Loucy (cell line): Measurements from ENCODE around the gene METRNL.

Experiments
- H2AFZ ChIP-seq: fragments of 200-600 bp; sonication (generic); 2 replicates; pipeline ENCODE4 v1.6.0; 2016; ENCODE audit warnings: antibody characterized with exemption, mild to moderate bottlenecking, low read length, moderate library complexity
- H3F3A ChIP-seq: fragments of 200-600 bp; 2 replicates; pipeline ENCODE4 v1.6.0; 2016; ENCODE audit warnings: antibody characterized with exemption, low read depth, mild to moderate bottlenecking
- H3K27me3 ChIP-seq: fragments of 200-600 bp; sonication (generic); 2 replicates; pipeline ENCODE4 v1.6.1; 2014; ENCODE audit warnings: low read length, mild to moderate bottlenecking; ENCODE audit not compliant: insufficient read depth, poor library complexity, severe bottlenecking
- H3K36me3 ChIP-seq: fragments of 200-600 bp; sonication (generic); 2 replicates; pipeline ENCODE4 v1.6.1; 2016; ENCODE audit warnings: low read length; ENCODE audit not compliant: insufficient read depth
- H3K4me1 ChIP-seq: fragments of 200-600 bp; sonication (generic); 2 replicates; pipeline ENCODE4 v1.5.1; 2014; ENCODE audit warnings: low read length, mild to moderate bottlenecking; ENCODE audit not compliant: insufficient read depth, poor library complexity, severe bottlenecking
- H3K4me2 ChIP-seq: fragments of 200-600 bp; sonication (generic); 2 replicates; pipeline ENCODE4 v1.6.0; 2014; ENCODE audit warnings: antibody characterized with exemption, low read length, low read depth, mild to moderate bottlenecking; ENCODE audit not compliant: poor library complexity, severe bottlenecking
- H3K4me3 ChIP-seq: fragments of 200-600 bp; sonication (generic); 2 replicates; pipeline ENCODE4 v1.5.1; 2014; ENCODE audit warnings: low read length, mild to moderate bottlenecking, mixed read lengths; ENCODE audit not compliant: poor library complexity, severe bottlenecking
- H3K79me2 ChIP-seq: fragments of 200-600 bp; sonication (generic); 2 replicates; pipeline ENCODE4 v1.6.1; 2014; ENCODE audit warnings: low read length; ENCODE audit not compliant: insufficient read depth
- H3K9ac ChIP-seq: fragments of 200-600 bp; sonication (generic); 2 replicates; pipeline ENCODE4 v1.6.0; 2014; ENCODE audit warnings: mild to moderate bottlenecking, low read depth, low read length, moderate library complexity; ENCODE audit not compliant: poor library complexity, severe bottlenecking
- H3K9me2 ChIP-seq: fragments of 200-600 bp; sonication (generic); replicated peaks from 2 replicates; pipeline ENCODE4 v1.6.1; 2016; ENCODE audit warnings: low read depth, low read length, mixed read lengths
- H3K9me3 ChIP-seq: fragments of 200-600 bp; sonication (generic); 2 replicates; pipeline ENCODE4 v1.6.1; 2014; ENCODE audit warnings: mild to moderate bottlenecking, antibody characterized with exemption, low read length, low read depth; ENCODE audit not compliant: insufficient read depth
- H4K20me1 ChIP-seq: fragments of 200-600 bp; sonication (generic); 2 replicates; pipeline ENCODE4 v1.6.0; 2014; ENCODE audit warnings: antibody characterized with exemption, low read length, mild to moderate bottlenecking; ENCODE audit not compliant: insufficient read depth, poor library complexity, severe bottlenecking
- CTCF ChIP-seq: fragments of 200-600 bp; sonication (generic); conservative IDR thresholded peaks from 2 replicates; pipeline ENCODE4 v1.5.1; 2014; ENCODE audit warnings: mild to moderate bottlenecking, antibody characterized with exemption, low read length
- EZH2phosphoT487 ChIP-seq: fragments of 200-600 bp; IDR thresholded peaks from 2 replicates; pipeline ENCODE4 v1.6.1; 2018; ENCODE audit warnings: antibody characterized with exemption, mild to moderate bottlenecking, moderate library complexity, borderline replicate concordance

METRNL gene

GRCh38 chr17:83055911-83056582 is 23.4 kb upstream of the METRNL start:
- no peak overlapping the region for H3K4me3 ChIP-seq
- H3K79me2 ChIP-seq, result no peaks in the 10 kb centered on the region; the same call in 1 of the 2 replicates
- no peaks in the 10 kb centered on the region for H3K27me3 ChIP-seq
- H3K9me2 ChIP-seq, result no peaks in the 10 kb centered on the region
- TF ChIP-seq CTCF (no peak), EZH2phosphoT487 (no peak)
- no peaks in the 10 kb centered on the region for H3F3A ChIP-seq
- no peaks in the 10 kb centered on the region for H4K20me1 ChIP-seq
- no peak overlapping the region for H2AFZ ChIP-seq
- peaks cover 28% of the 10 kb centered on the region for H3K4me1 ChIP-seq
- H3K9ac ChIP-seq, result no peak overlapping the region
- H3K9me3 ChIP-seq, result no peaks in the 10 kb centered on the region
- no peak overlapping the region for H3K4me2 ChIP-seq
- no peaks in the 10 kb centered on the region for H3K36me3 ChIP-seq

GRCh38 chr17:83056583-83057396 is 22.6 kb upstream of the METRNL start:
- Histone ChIP-seq H3K9ac (no peak overlapping the region), H3K4me1 (peaks cover 24% of the 10 kb centered on the region), H2AFZ (no peak overlapping the region), H3K27me3 (no peaks in the 10 kb centered on the region), H3K9me3 (no peaks in the 10 kb centered on the region), H4K20me1 (no peaks in the 10 kb centered on the region), H3K9me2 (no peaks in the 10 kb centered on the region), H3K4me2 (no peak overlapping the region), H3K36me3 (no peaks in the 10 kb centered on the region), H3K4me3 (no peak overlapping the region), H3F3A (no peaks in the 10 kb centered on the region), H3K79me2 (no peaks in the 10 kb centered on the region)
- TF ChIP-seq EZH2phosphoT487, result no peak
- TF ChIP-seq CTCF, result no peak

- no peak overlapping the region for H2AFZ ChIP-seq
- TF ChIP-seq CTCF (no peak), EZH2phosphoT487 (no peak)
Measured at GRCh38 chr17:83057397-83057761, 22.0 kb upstream of the METRNL start.

More at GRCh38 chr17:83057397-83057761, 22.0 kb upstream of the METRNL start:
- Histone ChIP-seq H3K4me2 (no peak overlapping the region), H3K9ac (no peak overlapping the region), H3K36me3 (no peaks in the 10 kb centered on the region), H3K9me2 (no peaks in the 10 kb centered on the region), H3K9me3 (no peaks in the 10 kb centered on the region), H3K27me3 (no peaks in the 10 kb centered on the region), H3F3A (no peaks in the 10 kb centered on the region), H3K4me3 (no peak overlapping the region), H4K20me1 (no peaks in the 10 kb centered on the region), H3K79me2 (no peaks in the 10 kb centered on the region), H3K4me1 (peaks cover 19% of the 10 kb centered on the region)
